Esophagus muscularis mucosa (tissue), 4 donors: Measurements from ENCODE around the gene GATD1. TPM values are rescaled to one million over a fixed set of nuclear protein-coding genes. Genes with fewer than 3 reads are reported as not detected.

Experiments
- DNase-seq: peaks from one replicate; pipeline ENCODE4 v3.0.0-alpha.2; 2017; ENCODE audit errors: extremely low spot score
- H3K27ac ChIP-seq, 4 donors: fragments of 200-600 bp; sonication (generic); replicated peaks in 1 of 4; 1 replicate in 3 of 4; 2 replicates in 1 of 4; pipeline ENCODE4 v1.5.1; 2016 to 2019; ENCODE audit warnings: mild to moderate bottlenecking in 1 of 4
- H3K27me3 ChIP-seq, 4 donors: fragments of 200-600 bp; sonication (generic); one replicate each; pipeline versions ENCODE4 v1.5.1 to v1.6.0; 2016 to 2019
- H3K36me3 ChIP-seq, 4 donors: fragments of 200-600 bp; sonication (generic); one replicate each; pipeline ENCODE4 v1.5.1; 2016 to 2019
- H3K4me1 ChIP-seq, 4 donors: fragments of 200-600 bp; sonication (generic); one replicate each; pipeline ENCODE4 v1.5.1; 2016 to 2019
- H3K4me3 ChIP-seq, 4 donors: fragments of 200-600 bp; sonication (generic); 1 replicate in 2 of 4; 2 replicates in 2 of 4; pipeline ENCODE4 v1.5.1; 2016 to 2019; ENCODE audit warnings: mild to moderate bottlenecking in 4 of 4, moderate library complexity in 1 of 4
- H3K9me3 ChIP-seq, 4 donors: fragments of 200-600 bp; sonication (generic); 1 replicate in 3 of 4; 2 replicates in 1 of 4; pipeline ENCODE4 v1.5.1; 2016 to 2019
- CTCF ChIP-seq, 3 experiments: fragments of 200-600 bp in 2 of 3; fragments of 450-650 bp in 1 of 3; sonication (generic) in 2 of 3; IDR thresholded peaks; one replicate each; pipeline ENCODE4 v1.5.1; 2017 to 2019; ENCODE audit warnings: antibody characterized with exemption in 3 of 3, mild to moderate bottlenecking in 2 of 3, moderate library complexity in 1 of 3
- EP300 ChIP-seq: sonication (generic); formaldehyde crosslinking; IDR thresholded peaks from one replicate; pipeline ENCODE4 v1.6.1; 2017; ENCODE audit warnings: antibody characterized with exemption
- POLR2A ChIP-seq: fragments of 450-650 bp; IDR thresholded peaks from one replicate; pipeline ENCODE4 v1.6.1; 2017; ENCODE audit warnings: antibody characterized with exemption, moderate library complexity, mild to moderate bottlenecking, low read depth
- POLR2AphosphoS5 ChIP-seq, 2 donors: sonication (generic); formaldehyde crosslinking; IDR thresholded peaks; one replicate each; pipeline ENCODE4 v1.6.1; 2017; ENCODE audit warnings: antibody characterized with exemption in 2 of 2
- WGBS: methylation state at CpG from one replicate; pipeline ENCODE4 v1.1.5; 2018; 5-methylcytosine and 5-hydroxymethylcytosine counted together
- intact Hi-C: fragments of 100-400 bp; cut with DNase I; formaldehyde crosslinking; loops from one replicate; pipeline ENCODE4 v1.15.1; 2023
- total RNA-seq, 4 donors: library from RNA; depleted of rRNA; stranded (reverse); fragments of >200 nt; gene quantifications; one replicate each; pipeline versions ENCODE4 v1.1.0 to v1.2.1, GENCODE V29; 2016

The GATD1 gene
- total RNA-seq, 4 donors from 2014 or later: 24.0 to 37.7 (median 28.9) TPM

DNA sequence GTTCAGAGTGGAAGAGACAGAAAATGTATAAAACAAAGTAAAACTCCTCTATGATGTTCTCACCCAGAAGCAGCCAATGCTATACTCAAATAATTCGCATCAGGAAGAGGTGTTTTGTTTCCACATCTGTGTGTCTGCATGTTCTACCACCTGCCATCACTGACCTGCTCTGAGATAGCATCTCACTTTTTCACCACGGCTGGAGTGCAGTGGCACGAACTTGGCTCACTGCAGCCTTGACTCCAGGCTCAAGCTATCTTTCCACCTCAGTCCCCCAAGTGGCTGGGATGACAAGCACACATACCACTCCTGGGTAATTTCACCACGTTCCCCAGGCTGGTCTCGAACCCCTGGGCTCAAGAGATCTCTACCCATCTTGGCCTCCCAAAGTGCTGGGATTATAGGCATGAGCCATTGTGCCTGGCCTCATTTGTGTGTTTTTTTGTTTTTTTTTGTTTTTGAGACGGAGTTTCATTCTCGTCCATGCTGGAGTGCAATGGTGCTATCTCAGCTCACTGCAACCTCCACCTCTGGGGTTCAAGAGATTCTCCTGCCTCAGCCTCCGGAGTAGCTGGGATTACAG is 15.7 kb downstream of the GATD1 start:
- DNase-seq: no peak
- peaks cover 0 to 9% (median 0%) of the 10 kb centered on the region in 4 donors for H3K4me1 ChIP-seq
- no peak overlapping the region for H3K4me3 ChIP-seq
- no peak overlapping the region for H3K27ac ChIP-seq
- intact Hi-C loops: no loop called here
- peaks cover 50 to 98% (median 93%) of the 10 kb centered on the region in 4 donors for H3K36me3 ChIP-seq
- TF ChIP-seq CTCF (IDR thresholded peaks at IDR 0.05) (no peak), POLR2AphosphoS5 (IDR thresholded peaks at IDR 0.05) (no peak), POLR2A (no peak), EP300 (no peak)
- H3K9me3 ChIP-seq: no peaks in the 10 kb centered on the region
- H3K27me3 ChIP-seq: no peaks in the 10 kb centered on the region
- WGBS: 78% methylated on average over 7 of the region's 8 CpGs

- H3K9me3 ChIP-seq: no peaks in the 10 kb centered on the region
- H3K4me1 ChIP-seq: peaks cover 0 to 4% (median 0%) of the 10 kb centered on the region in 4 donors
- no peak for DNase-seq
- TF ChIP-seq POLR2A: no peak
- peaks cover 49 to 98% (median 94%) of the 10 kb centered on the region in 4 donors for H3K36me3 ChIP-seq
- intact Hi-C loops: no loop called here
- no peak overlapping the region for H3K4me3 ChIP-seq
- no peaks in the 10 kb centered on the region for H3K27me3 ChIP-seq
- no peak overlapping the region for H3K27ac ChIP-seq
These were observed 17.1 kb downstream of the GATD1 start for GRCh38 chr11:760236-760635.

- 75% methylated on average over 2 of the region's 2 CpGs for WGBS
- intact Hi-C loops: no loop called here
- Histone ChIP-seq H3K36me3 (peaks cover 0 to 12% (median 7%) of the 10 kb centered on the region in 4 donors), H3K27ac (peak overlapping the region in 1 of 4 donors; percentile 95), H3K4me3 (no peak overlapping the region), H3K27me3 (no peaks in the 10 kb centered on the region), H3K9me3 (no peaks in the 10 kb centered on the region), H3K4me1 (peaks cover 22 to 42% (median 36%) of the 10 kb centered on the region in 4 donors)
- no peak for TF ChIP-seq POLR2A
- TF ChIP-seq CTCF (IDR thresholded peaks at IDR 0.05): no peak
- TF ChIP-seq POLR2AphosphoS5 (IDR thresholded peaks at IDR 0.05): no peak
- TF ChIP-seq EP300: no peak
- DNase-seq: no peak
These were observed 27.6 kb downstream of the GATD1 start for GRCh38 chr11:749731-750130.

GRCh38 chr11:748007-748359 is 29.3 kb downstream of the GATD1 start:
- Histone ChIP-seq H3K4me3 (peak overlapping the region; percentile 84 to 100 (median 94)), H3K27ac (peak overlapping the region; percentile 83 to 95 (median 92)), H3K36me3 (peaks cover 0 to 8% (median 7%) of the 10 kb centered on the region in 4 donors), H3K27me3 (no peaks in the 10 kb centered on the region), H3K4me1 (peaks cover 22 to 42% (median 36%) of the 10 kb centered on the region in 4 donors), H3K9me3 (no peaks in the 10 kb centered on the region)
- TF ChIP-seq EP300 (no peak), POLR2AphosphoS5 (IDR thresholded peaks at IDR 0.05) (no peak), POLR2A (no peak), CTCF (IDR thresholded peaks at IDR 0.05) (no peak)
- no peak for DNase-seq
- WGBS: 5% methylated on average over 13 of the region's 18 CpGs
- intact Hi-C loops: no loop called here

GRCh38 chr11:747158-748006 is 29.9 kb downstream of the GATD1 start, which contains the start of gene TALDO1:
Gene TALDO1 (plus strand): TSS chr11:747464. CDS start chr11:747482, 18 bp downstream.
- H3K27ac ChIP-seq: peak within 1 kb of the TSS; percentile 83 to 95 (median 92)
- H3K9me3 ChIP-seq: no peaks in the 10 kb centered on the region
- intact Hi-C loops: no loop called here
- peaks cover 0 to 3% (median 2%) of the 10 kb centered on the region in 4 donors for H3K36me3 ChIP-seq
- TF ChIP-seq EP300 (no peak), POLR2AphosphoS5 (IDR thresholded peaks at IDR 0.05) (peak; percentile 77 to 86), CTCF (IDR thresholded peaks at IDR 0.05) (peak in 2 of 3 experiments; percentile 27 to 45), POLR2A (peak; percentile 38)
- peaks cover 22 to 42% (median 36%) of the 10 kb centered on the region in 4 donors for H3K4me1 ChIP-seq
- WGBS: under 1% methylated on average over 18 of the region's 112 CpGs
- DNase-seq: peak; percentile 95
- no peaks in the 10 kb centered on the region for H3K27me3 ChIP-seq
- peak within 1 kb of the TSS; percentile 84 to 100 (median 94) for H3K4me3 ChIP-seq
